Hepatocyte (in vitro differentiated cells): ENCODE results near the gene ASPM. TPM values are rescaled to one million over a fixed set of nuclear protein-coding genes. Genes with fewer than 3 reads are reported as not detected.

Experiments
- DNase-seq: peaks from one replicate; pipeline ENCODE4 v3.0.0-alpha.2; 2016; ENCODE audit warnings: low spot score
- H2AFZ ChIP-seq: fragments of 200-600 bp; sonication (generic); 2 replicates; pipeline ENCODE4 v1.6.0; 2016; ENCODE audit warnings: antibody characterized with exemption, mild to moderate bottlenecking
- H3K27ac ChIP-seq: fragments of 200-600 bp; sonication (generic); 2 replicates; pipeline ENCODE4 v1.5.1; 2016; ENCODE audit warnings: mild to moderate bottlenecking
- H3K27me3 ChIP-seq: fragments of 200-600 bp; sonication (generic); 2 replicates; pipeline ENCODE4 v1.6.1; 2016
- H3K36me3 ChIP-seq: fragments of 200-600 bp; sonication (generic); replicated peaks from 2 replicates; pipeline ENCODE4 v1.5.1; 2016; ENCODE audit warnings: low read depth; ENCODE audit not compliant: insufficient read depth
- H3K4me1 ChIP-seq: fragments of 200-600 bp; sonication (generic); 2 replicates; pipeline ENCODE4 v1.5.1; 2016; ENCODE audit warnings: mild to moderate bottlenecking, moderate library complexity; ENCODE audit not compliant: insufficient read depth
- H3K4me2 ChIP-seq: fragments of 200-600 bp; sonication (generic); 2 replicates; pipeline ENCODE4 v1.6.0; 2016
- H3K4me3 ChIP-seq: fragments of 200-600 bp; sonication (generic); 2 replicates; pipeline ENCODE4 v1.5.1; 2016; ENCODE audit warnings: mild to moderate bottlenecking
- H3K79me2 ChIP-seq: fragments of 200-600 bp; sonication (generic); 2 replicates; pipeline ENCODE4 v1.6.0; 2017; ENCODE audit warnings: mild to moderate bottlenecking
- H3K9me2 ChIP-seq: fragments of 200-600 bp; sonication (generic); replicated peaks from 2 replicates; pipeline ENCODE4 v1.6.0; 2017; ENCODE audit warnings: mild to moderate bottlenecking; ENCODE audit not compliant: insufficient read depth
- H3K9me3 ChIP-seq: fragments of 200-600 bp; sonication (generic); 2 replicates; pipeline ENCODE4 v1.5.1; 2016; ENCODE audit warnings: low read depth, mild to moderate bottlenecking
- H4K20me1 ChIP-seq: fragments of 200-600 bp; sonication (generic); 2 replicates; pipeline ENCODE4 v1.6.0; 2016; ENCODE audit warnings: mild to moderate bottlenecking; ENCODE audit not compliant: insufficient read depth, poor library complexity, severe bottlenecking
- EZH2 ChIP-seq: fragments of 200-600 bp; sonication (generic); IDR thresholded peaks from 2 replicates; pipeline ENCODE4 v1.6.1; 2016; ENCODE audit warnings: antibody characterized with exemption, mild to moderate bottlenecking, borderline replicate concordance
- EZH2phosphoT487 ChIP-seq: fragments of 200-600 bp; sonication (generic); IDR thresholded peaks from one replicate; pipeline ENCODE4 v1.6.1; 2018; ENCODE audit warnings: antibody characterized with exemption, mild to moderate bottlenecking, low read depth, moderate library complexity; ENCODE audit not compliant: unreplicated experiment, severe bottlenecking
- WGBS: methylation state at CpG from one replicate; pipeline ENCODE4 v1.1.6; 2016; ENCODE audit warnings: low lambda C conversion rate; ENCODE audit errors: missing lambda C conversion rate; 5-methylcytosine and 5-hydroxymethylcytosine counted together
- polyA plus RNA-seq: library from polyadenylated mRNA; unstranded; fragments of >200 nt; fragmentation: Nextera tagmentation; extraction: Ambion mirVana; gene quantifications from 2 replicates; pipeline ENCODE4 v1.2.1, GENCODE V29; 2016
- total RNA-seq: library from RNA; depleted of rRNA; stranded (reverse); fragments of >200 nt; gene quantifications from 2 replicates; pipeline ENCODE4 v1.2.3, GENCODE V29; 2014
- TF ChIP-seq, protein P1 (sequence below): fragments of 200-600 bp; sonication (generic); IDR thresholded peaks from 2 replicates; pipeline ENCODE4 v1.5.1; 2016; ENCODE audit warnings: antibody characterized with exemption, mild to moderate bottlenecking; ENCODE audit not compliant: poor library complexity

The ASPM gene
- total and polyA plus RNA-seq, 2 experiments from 2014 or later: 3.2 to 7.6 TPM

- no peak overlapping the region for H2AFZ ChIP-seq
- no peak overlapping the region for H3K4me3 ChIP-seq
- no peaks in the 10 kb centered on the region for H3K4me1 ChIP-seq
- H3K36me3 ChIP-seq: no peaks in the 10 kb centered on the region
- TF ChIP-seq EZH2phosphoT487 (no peak), EZH2 (no peak)
- TF ChIP-seq, protein P1, sequence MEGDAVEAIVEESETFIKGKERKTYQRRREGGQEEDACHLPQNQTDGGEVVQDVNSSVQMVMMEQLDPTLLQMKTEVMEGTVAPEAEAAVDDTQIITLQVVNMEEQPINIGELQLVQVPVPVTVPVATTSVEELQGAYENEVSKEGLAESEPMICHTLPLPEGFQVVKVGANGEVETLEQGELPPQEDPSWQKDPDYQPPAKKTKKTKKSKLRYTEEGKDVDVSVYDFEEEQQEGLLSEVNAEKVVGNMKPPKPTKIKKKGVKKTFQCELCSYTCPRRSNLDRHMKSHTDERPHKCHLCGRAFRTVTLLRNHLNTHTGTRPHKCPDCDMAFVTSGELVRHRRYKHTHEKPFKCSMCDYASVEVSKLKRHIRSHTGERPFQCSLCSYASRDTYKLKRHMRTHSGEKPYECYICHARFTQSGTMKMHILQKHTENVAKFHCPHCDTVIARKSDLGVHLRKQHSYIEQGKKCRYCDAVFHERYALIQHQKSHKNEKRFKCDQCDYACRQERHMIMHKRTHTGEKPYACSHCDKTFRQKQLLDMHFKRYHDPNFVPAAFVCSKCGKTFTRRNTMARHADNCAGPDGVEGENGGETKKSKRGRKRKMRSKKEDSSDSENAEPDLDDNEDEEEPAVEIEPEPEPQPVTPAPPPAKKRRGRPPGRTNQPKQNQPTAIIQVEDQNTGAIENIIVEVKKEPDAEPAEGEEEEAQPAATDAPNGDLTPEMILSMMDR: no peak
- H3K9me2 ChIP-seq: no peaks in the 10 kb centered on the region
- no peak for DNase-seq
- no peaks in the 10 kb centered on the region for H3K9me3 ChIP-seq
- H3K27me3 ChIP-seq: no peaks in the 10 kb centered on the region
- H3K27ac ChIP-seq: no peak overlapping the region
- H4K20me1 ChIP-seq: no peaks in the 10 kb centered on the region
- H3K4me2 ChIP-seq: no peak overlapping the region
- H3K79me2 ChIP-seq: no peaks in the 10 kb centered on the region
Measured at GRCh38 chr1:197049100-197049499, 97.4 kb downstream of the ASPM start.

- DNase-seq: no peak
Measured at GRCh38 chr1:197042676-197043341, 103.7 kb downstream of the ASPM start.

DNA sequence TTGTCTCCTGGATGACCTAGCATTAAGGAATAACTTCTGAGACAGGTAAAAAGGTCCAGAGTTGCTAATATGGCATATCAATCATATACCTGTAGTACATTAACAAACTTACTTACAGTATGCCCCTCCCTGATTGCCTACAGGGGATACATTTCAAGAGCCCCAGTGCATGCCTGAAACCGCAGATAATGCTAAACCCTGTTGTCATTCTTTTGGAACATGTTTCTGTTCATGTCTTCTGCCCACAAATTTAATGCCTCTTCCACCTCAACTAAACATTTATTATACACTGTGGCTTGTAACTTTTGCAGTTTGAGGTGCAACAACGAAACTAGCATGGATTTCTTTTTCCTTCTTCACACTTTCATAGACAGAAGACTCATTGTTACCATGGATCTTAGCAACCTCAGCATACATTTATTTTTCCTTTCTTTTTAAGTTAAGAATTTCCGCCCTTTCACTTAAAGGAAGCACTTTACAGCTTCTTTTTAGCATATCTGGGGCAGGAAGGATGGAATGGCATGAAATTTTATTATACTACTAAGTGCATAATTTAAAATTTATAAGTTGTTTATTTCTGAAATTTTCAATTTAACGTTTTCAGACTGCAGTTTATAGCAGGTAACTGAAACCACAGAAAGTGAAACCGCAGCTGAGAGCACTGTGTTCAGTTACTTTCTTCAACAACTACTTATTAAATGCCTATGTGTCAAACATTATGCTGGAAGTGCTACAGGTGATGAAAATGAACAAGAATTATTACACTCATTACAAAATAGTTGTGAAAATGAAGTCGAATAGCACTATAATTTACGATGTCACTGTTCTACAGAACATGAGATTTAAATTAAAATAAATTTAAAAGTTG lies 104.7 kb downstream of the ASPM start:
- DNase-seq: no peak
- WGBS: 80% methylated on average over 7 of the region's 7 CpGs
- H3K9me3 ChIP-seq: no peaks in the 10 kb centered on the region
- H3K4me2 ChIP-seq: no peak overlapping the region
- no peak overlapping the region for H2AFZ ChIP-seq
- H3K36me3 ChIP-seq: no peaks in the 10 kb centered on the region
- H3K27me3 ChIP-seq: no peaks in the 10 kb centered on the region
- TF ChIP-seq, protein P1: no peak
- TF ChIP-seq EZH2phosphoT487 (no peak), EZH2 (no peak)
- no peaks in the 10 kb centered on the region for H4K20me1 ChIP-seq
- no peak overlapping the region for H3K27ac ChIP-seq
- H3K4me3 ChIP-seq: no peak overlapping the region
- no peaks in the 10 kb centered on the region for H3K9me2 ChIP-seq
- no peaks in the 10 kb centered on the region for H3K79me2 ChIP-seq
- no peaks in the 10 kb centered on the region for H3K4me1 ChIP-seq

More at GRCh38 chr1:197042676-197043341, 103.7 kb downstream of the ASPM start:
- Histone ChIP-seq H3K27me3 (no peaks in the 10 kb centered on the region), H4K20me1 (no peaks in the 10 kb centered on the region), H3K4me3 (no peak overlapping the region), H3K4me2 (no peak overlapping the region), H3K4me1 (no peaks in the 10 kb centered on the region), H2AFZ (no peak overlapping the region), H3K36me3 (no peaks in the 10 kb centered on the region), H3K9me3 (no peaks in the 10 kb centered on the region), H3K9me2 (no peaks in the 10 kb centered on the region), H3K79me2 (no peaks in the 10 kb centered on the region), H3K27ac (no peak overlapping the region)
- WGBS: 67% methylated on average over 3 of the region's 4 CpGs
- no peak for TF ChIP-seq EZH2
- TF ChIP-seq EZH2phosphoT487: no peak
- TF ChIP-seq, protein P1: no peak
